Endothelial cell of umbilical vein (primary cell): ENCODE results near the gene BBX. TPM values are rescaled to one million over a fixed set of nuclear protein-coding genes. Genes with fewer than 3 reads are reported as not detected.

ENCODE experiments used
- BruUV-seq: library from RNA; stranded (reverse); fragments of 400-500 nt; replicated peaks from 2 replicates; lab custom pipeline; 2021; lab: Mats Ljungman, UMichigan
- CTCF ChIA-PET: fragments of 300-600, 350-600 bp; sonication (Branson Sonifier 250); formaldehyde crosslinking; loops from one replicate; lab custom pipeline; 2021; ENCODE audit warnings: antibody characterized with exemption, inconsistent platforms; lab: Charles Lee
- POLR2A ChIA-PET: fragments of 300-600, 350-600 bp; sonication (Branson Sonifier 250); formaldehyde crosslinking; loops from one replicate; lab custom pipeline; 2021; ENCODE audit warnings: antibody characterized with exemption, inconsistent platforms; lab: Charles Lee
- DNase-seq: peaks from one replicate; pipeline ENCODE4 v3.0.0-alpha.2; 2011; ENCODE audit warnings: low read depth, low spot score
- FAIRE-seq: peaks from 2 replicates; lab custom pipeline; 2011; peaks lifted over from hg19 to GRCh38; lab: Jason Lieb, UNC
- H2AFZ ChIP-seq: 2 replicates; pipeline ENCODE4 v1.6.0; 2012; ENCODE audit warnings: low read depth, low read length, control low read depth, inconsistent platforms
- H3K27ac ChIP-seq: 2 replicates; pipeline ENCODE4 v1.5.1; 2011; ENCODE audit warnings: low read depth, mild to moderate bottlenecking, control low read depth, low read length, moderate library complexity; ENCODE audit not compliant: insufficient read depth
- H3K27me3 ChIP-seq, 2 experiments: 2 replicates each; pipeline versions ENCODE4 v1.6.0 to v1.6.1; 2011; ENCODE audit warnings: low read length in 2 of 2, mixed read lengths in 1 of 2; ENCODE audit not compliant: control insufficient read depth in 2 of 2, insufficient read depth in 2 of 2
- H3K36me3 ChIP-seq, 2 experiments: 2 replicates in 1 of 2; 3 replicates in 1 of 2; pipeline ENCODE4 v1.5.1; 2011; ENCODE audit warnings: low read length in 2 of 2, mild to moderate bottlenecking in 1 of 2, moderate library complexity in 1 of 2; ENCODE audit not compliant: control insufficient read depth in 2 of 2, insufficient read depth in 2 of 2; ENCODE audit errors: extremely low read depth in 1 of 2
- H3K4me1 ChIP-seq: 3 replicates; pipeline ENCODE4 v1.5.1; 2011; ENCODE audit warnings: mild to moderate bottlenecking, low read length; ENCODE audit not compliant: control insufficient read depth, insufficient read depth; ENCODE audit errors: extremely low read depth
- H3K4me2 ChIP-seq: 2 replicates; pipeline ENCODE4 v1.6.1; 2011; ENCODE audit warnings: low read length, control low read depth, mixed read lengths; ENCODE audit not compliant: insufficient read depth
- H3K4me3 ChIP-seq, 3 experiments: fragments of 200-600 bp in 1 of 3; sonication (generic), shearing (Covaris generic) in 1 of 3; replicated peaks in 1 of 3; 2 replicates each; pipeline ENCODE4 v1.5.1; 2011 to 2016; ENCODE audit warnings: control low read depth in 3 of 3, low read length in 3 of 3, mild to moderate bottlenecking in 2 of 3, inconsistent platforms in 1 of 3, low read depth in 1 of 3, moderate library complexity in 1 of 3; ENCODE audit not compliant: insufficient read depth in 1 of 3
- H3K79me2 ChIP-seq: 2 replicates; pipeline ENCODE4 v1.6.0; 2012; ENCODE audit warnings: low read length, inconsistent platforms; ENCODE audit not compliant: control insufficient read depth, insufficient read depth
- H3K9ac ChIP-seq: replicated peaks from 2 replicates; pipeline ENCODE3; 2011; ENCODE audit warnings: low read length, control low read depth; ENCODE audit not compliant: insufficient read depth; ENCODE audit errors: extremely low read depth
- H3K9me1 ChIP-seq: replicated peaks from 3 replicates; pipeline ENCODE4 v1.6.0; 2011; ENCODE audit warnings: mild to moderate bottlenecking, low read length; ENCODE audit not compliant: control insufficient read depth, insufficient read depth; ENCODE audit errors: extremely low read depth
- H3K9me3 ChIP-seq: replicated peaks from 2 replicates; pipeline ENCODE4 v1.5.1; 2012; ENCODE audit warnings: low read length, inconsistent platforms; ENCODE audit not compliant: control insufficient read depth, insufficient read depth
- H4K20me1 ChIP-seq: replicated peaks from 2 replicates; pipeline ENCODE3; 2011; ENCODE audit warnings: mild to moderate bottlenecking, low read length; ENCODE audit not compliant: control insufficient read depth, insufficient read depth; ENCODE audit errors: extremely low read depth
- CTCF ChIP-seq, 2 donors: IDR thresholded peaks; 1 replicate in 1 of 2; 2 replicates in 1 of 2; pipeline ENCODE4 v1.5.1; 2011; ENCODE audit warnings: low read length in 2 of 2, mild to moderate bottlenecking in 2 of 2, moderate library complexity in 2 of 2, control low read depth in 1 of 2, inconsistent platforms in 1 of 2, low read depth in 1 of 2; ENCODE audit not compliant: insufficient read depth in 1 of 2; ENCODE audit errors: extremely low read depth in 1 of 2
- EZH2 ChIP-seq: IDR thresholded peaks from 2 replicates; pipeline ENCODE4 v1.6.1; 2012; ENCODE audit warnings: borderline replicate concordance, low read depth, mild to moderate bottlenecking, moderate library complexity, low read length, inconsistent platforms; ENCODE audit not compliant: severe bottlenecking
- FOS ChIP-seq: IDR thresholded peaks from 2 replicates; pipeline ENCODE4 v1.6.1; 2011; ENCODE audit warnings: mild to moderate bottlenecking, low read length, moderate library complexity, borderline replicate concordance; ENCODE audit not compliant: insufficient read depth
- GATA2 ChIP-seq: IDR thresholded peaks from 2 replicates; pipeline ENCODE4 v1.7.0; 2011; ENCODE audit warnings: low read depth, mild to moderate bottlenecking, moderate library complexity, mixed read lengths, low read length; ENCODE audit not compliant: insufficient read length, insufficient read depth
- JUN ChIP-seq: IDR thresholded peaks from 2 replicates; pipeline ENCODE4 v1.6.1; 2011; ENCODE audit warnings: borderline replicate concordance, low read depth; ENCODE audit not compliant: insufficient read length, insufficient read depth
- MAX ChIP-seq: IDR thresholded peaks from 2 replicates; pipeline ENCODE4 v1.6.1; 2011; ENCODE audit not compliant: insufficient read depth, insufficient read length
- MYC ChIP-seq: IDR thresholded peaks from one replicate; pipeline ENCODE4 v1.6.1; 2011; ENCODE audit warnings: mild to moderate bottlenecking, low read depth, low read length
- POLR2A ChIP-seq: IDR thresholded peaks from 2 replicates; pipeline ENCODE4 v1.6.1; 2012; ENCODE audit warnings: low read depth, mild to moderate bottlenecking, control low read depth, low read length
- POLR2AphosphoS5 ChIP-seq: IDR thresholded peaks from 2 replicates; pipeline ENCODE4 v1.6.1; 2012; ENCODE audit warnings: low read depth, mild to moderate bottlenecking, control low read depth, low read length, moderate library complexity; ENCODE audit not compliant: insufficient read depth
- dilution Hi-C: fragments of 300-500 bp; cut with MboI; formaldehyde crosslinking; loops from one replicate; pipeline ENCODE4 v1.15.0; 2019; ENCODE audit warnings: low sequenced_read_pairs; ENCODE audit not compliant: extremely low pct_ligation_motif_present
- intact Hi-C: fragments of 100-400 bp; cut with micrococcal nuclease; formaldehyde crosslinking; loops from one replicate; pipeline ENCODE4 v1.10.0; 2022
- polyA plus RNA-seq, 4 experiments: library from polyadenylated mRNA; depleted of rRNA in 3 of 4; stranded (reverse) in 3 of 4; unstranded in 1 of 4; fragments of >200 nt; gene quantifications; 2 replicates each; pipeline versions ENCODE4 v1.2.1 to v1.2.3, GENCODE V29; 2011 to 2012; ENCODE audit warnings: missing spikeins in 1 of 4
- total RNA-seq: library from RNA; stranded (reverse); gene quantifications from 2 replicates; pipeline ENCODE4 v1.2.3, GENCODE V29; 2021

The BBX gene
- total and polyA plus RNA-seq, 2 donors (not counting 3 experiments of a cell fraction or from before 2014, with no cell fraction given) = 21.4 to 43.4 TPM

GRCh38 chr3:107798381-107798780 is 275.6 kb downstream of the BBX start:
- no peak for FAIRE-seq
- intact Hi-C loops = no loop called here
- H3K4me2 ChIP-seq = no peak overlapping the region

More at GRCh38 chr3:107798381-107798780, 275.6 kb downstream of the BBX start:
- no TSS peak for BruUV-seq
- H3K79me2 ChIP-seq = no peaks in the 10 kb centered on the region
- H3K27me3 ChIP-seq = no peaks in the 10 kb centered on the region
- TF ChIP-seq POLR2A (no peak), FOS (no peak), POLR2AphosphoS5 (no peak), EZH2 (no peak), GATA2 (no peak), CTCF (IDR thresholded peaks at IDR 0.05; ENCODE audit: extremely low read depth in 1 of 2, insufficient read depth in 1 of 2, low read depth in 1 of 2, low read length in 2 of 2) (no peak), MAX (no peak), MYC (no peak), JUN (no peak)
- no peaks in the 10 kb centered on the region for H3K4me1 ChIP-seq
- ChIA-PET POLR2A (no interaction called here), CTCF (interaction anchor here (1.7 kb wide), 1 partner anchor 11 kb away, joined by 4 read pairs; no protein-coding TSS in a partner anchor)
- DNase-seq = peak; percentile 64
- no peak overlapping the region for H2AFZ ChIP-seq
- dilution Hi-C loops = no loop called here
- no peaks in the 10 kb centered on the region for H3K9me1 ChIP-seq
- peaks cover 3 to 13% of the 10 kb centered on the region in 2 experiments for H3K36me3 ChIP-seq
- no peak overlapping the region for H3K27ac ChIP-seq
- no peak overlapping the region for H3K9ac ChIP-seq
- no peaks in the 10 kb centered on the region for H4K20me1 ChIP-seq
- no peaks in the 10 kb centered on the region for H3K9me3 ChIP-seq
- no peak overlapping the region for H3K4me3 ChIP-seq
